Brain microvascular endothelial cell (primary cell): ENCODE results near the gene LAMB1.
"Not testable (repeated sequence)": the region's sequence is repeated elsewhere in the genome, so short reads cannot be mapped to it uniquely, and the experiment has no call there.

ENCODE experiments used
- DNase-seq: peaks from one replicate; pipeline ENCODE4 v3.0.0-alpha.2; 2020
- H3K27ac ChIP-seq: fragments of 250-450 bp; sonication (Bioruptor Pico); 2 replicates; pipeline ENCODE4 v1.5.1; 2020; ENCODE audit warnings: mild to moderate bottlenecking, moderate library complexity
- H3K27me3 ChIP-seq: fragments of 250-450 bp; sonication (Bioruptor Pico); replicated peaks from 2 replicates; pipeline ENCODE4 v1.5.1; 2020; ENCODE audit warnings: mild to moderate bottlenecking
- H3K36me3 ChIP-seq: fragments of 250-450 bp; sonication (Bioruptor Pico); replicated peaks from 2 replicates; pipeline ENCODE4 v1.5.1; 2020; ENCODE audit warnings: mild to moderate bottlenecking
- H3K4me3 ChIP-seq: 2 replicates; pipeline ENCODE4 v1.5.1; 2011; ENCODE audit warnings: low read depth, mild to moderate bottlenecking, control low read depth, low read length, moderate library complexity
- in situ Hi-C: cut with HindIII; loops from 2 replicates; pipeline ENCODE4 v1.10.0; 2017; ENCODE audit warnings: low sequenced_read_pairs, low pct_ligation_motif_present
- TF ChIP-seq, protein P1 (sequence below): IDR thresholded peaks from 2 replicates; pipeline ENCODE4 v1.5.1; 2011; ENCODE audit warnings: low read depth, mild to moderate bottlenecking, moderate library complexity, low read length, control low read depth, inconsistent platforms; ENCODE audit errors: missing control alignments

LAMB1 gene

DNA sequence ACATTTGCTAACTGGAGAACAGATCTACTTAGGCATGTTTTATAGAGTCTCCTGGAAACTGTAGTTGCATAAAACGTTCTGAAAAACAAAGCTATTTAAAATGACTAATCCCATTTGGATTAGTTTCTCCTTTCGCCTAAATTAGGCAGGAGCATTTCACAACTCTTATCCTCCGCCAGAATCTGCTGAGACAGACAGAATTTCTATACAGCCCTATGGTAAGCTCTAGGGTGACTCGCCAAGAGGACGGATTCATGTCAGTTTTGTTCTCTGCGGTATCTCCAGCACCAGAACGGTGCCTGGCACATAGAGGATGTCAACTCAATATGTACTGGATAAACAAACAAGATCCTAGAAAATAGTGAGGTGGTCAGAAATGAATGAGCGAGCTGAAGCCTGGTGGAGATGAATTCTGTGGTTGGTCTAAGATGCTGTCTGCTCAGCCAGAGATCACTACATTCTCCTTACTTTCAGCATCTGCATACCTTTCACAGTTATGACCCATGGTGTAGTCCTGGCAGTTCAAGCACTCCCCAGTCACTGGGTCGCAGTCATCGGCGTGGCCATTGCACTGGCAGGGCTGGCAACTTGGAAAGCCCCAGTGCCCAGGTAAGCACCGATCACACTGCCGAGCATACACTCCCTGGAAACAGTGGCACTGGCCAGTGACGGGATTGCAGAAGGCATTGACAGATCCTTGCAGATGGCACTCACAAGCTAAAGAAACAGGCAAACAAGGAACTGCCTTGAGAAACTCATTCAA is 44.0 kb downstream of the LAMB1 start:
- no peak overlapping the region for H3K4me3 ChIP-seq
- TF ChIP-seq, protein P1, sequence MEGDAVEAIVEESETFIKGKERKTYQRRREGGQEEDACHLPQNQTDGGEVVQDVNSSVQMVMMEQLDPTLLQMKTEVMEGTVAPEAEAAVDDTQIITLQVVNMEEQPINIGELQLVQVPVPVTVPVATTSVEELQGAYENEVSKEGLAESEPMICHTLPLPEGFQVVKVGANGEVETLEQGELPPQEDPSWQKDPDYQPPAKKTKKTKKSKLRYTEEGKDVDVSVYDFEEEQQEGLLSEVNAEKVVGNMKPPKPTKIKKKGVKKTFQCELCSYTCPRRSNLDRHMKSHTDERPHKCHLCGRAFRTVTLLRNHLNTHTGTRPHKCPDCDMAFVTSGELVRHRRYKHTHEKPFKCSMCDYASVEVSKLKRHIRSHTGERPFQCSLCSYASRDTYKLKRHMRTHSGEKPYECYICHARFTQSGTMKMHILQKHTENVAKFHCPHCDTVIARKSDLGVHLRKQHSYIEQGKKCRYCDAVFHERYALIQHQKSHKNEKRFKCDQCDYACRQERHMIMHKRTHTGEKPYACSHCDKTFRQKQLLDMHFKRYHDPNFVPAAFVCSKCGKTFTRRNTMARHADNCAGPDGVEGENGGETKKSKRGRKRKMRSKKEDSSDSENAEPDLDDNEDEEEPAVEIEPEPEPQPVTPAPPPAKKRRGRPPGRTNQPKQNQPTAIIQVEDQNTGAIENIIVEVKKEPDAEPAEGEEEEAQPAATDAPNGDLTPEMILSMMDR: no peak
- peaks cover 99% of the 10 kb centered on the region for H3K36me3 ChIP-seq
- no peaks in the 10 kb centered on the region for H3K27me3 ChIP-seq
- peak overlapping the region; percentile 64 for H3K27ac ChIP-seq
- in situ Hi-C loops: no loop called here
- peak; percentile 84 for DNase-seq

DNA sequence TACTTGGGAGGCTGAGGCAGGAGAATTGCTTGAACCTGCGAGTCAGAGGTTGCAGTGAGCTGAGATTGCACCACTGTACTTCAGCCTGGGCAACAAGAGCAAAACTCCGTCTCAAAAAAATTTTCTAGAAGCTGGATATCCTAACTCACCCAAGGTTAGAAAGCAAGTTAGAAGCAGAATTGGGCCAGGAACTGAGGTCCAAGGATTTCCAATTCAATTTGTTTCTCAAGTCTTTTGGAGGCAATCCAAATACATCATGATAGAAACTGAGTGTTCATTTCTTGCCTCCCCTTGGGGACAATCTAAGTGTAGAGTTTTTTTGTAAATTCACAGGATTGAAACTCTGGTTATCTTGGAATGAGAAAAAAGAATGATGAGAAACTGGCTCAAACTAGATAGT is 45.5 kb downstream of the LAMB1 start:
- in situ Hi-C loops: no loop called here
- DNase-seq: no peak
- Histone ChIP-seq H3K27ac (no peak overlapping the region), H3K36me3 (peaks cover 99% of the 10 kb centered on the region), H3K27me3 (no peaks in the 10 kb centered on the region), H3K4me3 (no peak overlapping the region)
- TF ChIP-seq, protein P1: no peak

GRCh38 chr7:107956950-107957349 is 46.0 kb downstream of the LAMB1 start:
- DNase-seq, in situ Hi-C loops, H3K27ac ChIP-seq, H3K4me3 ChIP-seq, H3K27me3 ChIP-seq: not testable (repeated sequence)
- H3K36me3 ChIP-seq: peaks cover 99% of the 10 kb centered on the region

- in situ Hi-C loops: no loop called here
Measured at GRCh38 chr7:107955394-107955793, 47.6 kb downstream of the LAMB1 start.

DNA sequence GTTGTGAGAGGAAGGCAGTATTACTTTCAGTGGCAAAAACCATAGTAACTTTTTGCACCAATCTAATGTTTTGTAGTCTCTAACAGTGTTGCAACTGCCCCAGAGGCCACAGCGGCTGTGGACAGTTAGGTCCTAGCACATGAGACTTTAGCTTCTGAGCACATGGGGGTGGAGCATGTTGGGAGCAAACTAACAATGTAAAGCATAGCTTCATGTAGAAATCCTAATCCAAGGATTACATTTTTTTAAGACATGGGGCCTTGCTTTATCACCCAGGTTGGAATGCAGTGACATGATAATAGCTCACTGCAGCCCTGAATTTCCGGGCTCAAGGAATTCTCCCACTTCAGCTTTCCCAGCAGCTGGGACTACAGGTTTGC is 49.0 kb downstream of the LAMB1 start:
- DNase-seq: no peak
- Histone ChIP-seq H3K27me3 (no peaks in the 10 kb centered on the region), H3K36me3 (peaks cover 93% of the 10 kb centered on the region), H3K27ac (peak overlapping the region; percentile 38), H3K4me3 (no peak overlapping the region)
- TF ChIP-seq, protein P1: no peak
- in situ Hi-C loops: no loop called here

More at GRCh38 chr7:107955394-107955793, 47.6 kb downstream of the LAMB1 start:
- Histone ChIP-seq H3K36me3 (peaks cover 99% of the 10 kb centered on the region), H3K4me3 (no peak overlapping the region), H3K27ac (no peak overlapping the region), H3K27me3 (no peaks in the 10 kb centered on the region)
- TF ChIP-seq, protein P1: no peak
- DNase-seq: no peak

DNA sequence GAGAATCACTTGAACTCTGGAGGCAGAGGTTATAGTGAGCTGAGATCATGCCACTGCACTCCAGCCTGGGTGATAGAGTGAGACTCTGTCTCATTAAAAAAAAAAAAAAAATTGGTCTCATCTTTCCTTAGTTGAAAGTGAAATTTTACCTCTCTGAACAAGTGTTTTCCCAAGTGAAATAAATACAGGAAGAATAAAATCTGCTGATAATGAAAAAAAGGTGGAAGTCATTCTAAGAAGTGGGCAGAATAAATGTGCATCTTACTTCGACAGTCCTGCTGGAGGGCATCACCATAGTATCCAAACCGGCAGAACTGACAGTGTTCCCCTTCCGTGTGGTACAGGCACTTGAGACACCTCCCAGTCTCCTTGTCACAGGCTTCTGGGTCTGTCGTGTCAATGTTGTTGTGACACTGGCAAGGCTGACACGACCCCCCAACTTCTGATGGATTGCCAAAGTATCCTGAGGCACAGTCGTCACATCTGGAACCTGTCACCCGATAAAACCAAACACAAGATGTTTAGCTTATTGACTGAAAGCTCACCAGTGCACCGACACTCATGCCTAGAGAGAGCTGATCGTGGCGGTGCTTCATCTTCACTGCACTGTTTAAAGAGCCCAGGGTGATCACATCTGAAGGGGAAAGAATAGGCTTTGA is 49.6 kb downstream of the LAMB1 start:
- H3K36me3 ChIP-seq: peaks cover 89% of the 10 kb centered on the region

More for the DNA sequence above, 49.6 kb downstream of the LAMB1 start:
- Histone ChIP-seq H3K27ac (peak overlapping the region; percentile 38), H3K27me3 (no peaks in the 10 kb centered on the region), H3K4me3 (no peak overlapping the region)
- DNase-seq: no peak
- in situ Hi-C loops: no loop called here
- TF ChIP-seq, protein P1: no peak
